IgD-negative memory B cell (primary cell): ENCODE results near the gene USP11. TPM values are rescaled to one million over a fixed set of nuclear protein-coding genes. Genes with fewer than 3 reads are reported as not detected.

Experiments
- H3K27ac Mint-ChIP-seq, 3 donors: one replicate each; pipeline ENCODE4 v1.8.0; 2020 to 2022; ENCODE audit warnings: mild to moderate bottlenecking in 3 of 3, mixed read lengths in 3 of 3, moderate library complexity in 1 of 3
- H3K27me3 Mint-ChIP-seq: one replicate; pipeline ENCODE4 v1.8.0; 2021; ENCODE audit warnings: mixed read lengths
- H3K36me3 Mint-ChIP-seq: one replicate; pipeline ENCODE4 v1.8.0; 2020; ENCODE audit warnings: mild to moderate bottlenecking, mixed read lengths
- H3K4me1 Mint-ChIP-seq, 3 donors: one replicate each; pipeline ENCODE4 v1.8.0; 2020 to 2022; ENCODE audit warnings: mixed read lengths in 3 of 3, mild to moderate bottlenecking in 1 of 3
- H3K4me3 Mint-ChIP-seq, 4 donors: one replicate each; pipeline ENCODE4 v1.8.0; 2020 to 2022; ENCODE audit warnings: mild to moderate bottlenecking in 4 of 4, mixed read lengths in 4 of 4, moderate library complexity in 3 of 4
- H3K9me3 Mint-ChIP-seq, 3 donors: one replicate each; pipeline ENCODE4 v1.8.0; 2020 to 2021; ENCODE audit warnings: mixed read lengths in 3 of 3, mild to moderate bottlenecking in 1 of 3
- polyA plus RNA-seq: library from polyadenylated mRNA; unstranded; fragments of 300-500 nt; fragmentation: Illumina TruSeq; gene quantifications from one replicate; pipeline ENCODE4 v1.2.3, GENCODE V29; 2021

USP11 gene
- polyA plus RNA-seq, 1 donor from 2014 or later, result 68.6 TPM

DNA sequence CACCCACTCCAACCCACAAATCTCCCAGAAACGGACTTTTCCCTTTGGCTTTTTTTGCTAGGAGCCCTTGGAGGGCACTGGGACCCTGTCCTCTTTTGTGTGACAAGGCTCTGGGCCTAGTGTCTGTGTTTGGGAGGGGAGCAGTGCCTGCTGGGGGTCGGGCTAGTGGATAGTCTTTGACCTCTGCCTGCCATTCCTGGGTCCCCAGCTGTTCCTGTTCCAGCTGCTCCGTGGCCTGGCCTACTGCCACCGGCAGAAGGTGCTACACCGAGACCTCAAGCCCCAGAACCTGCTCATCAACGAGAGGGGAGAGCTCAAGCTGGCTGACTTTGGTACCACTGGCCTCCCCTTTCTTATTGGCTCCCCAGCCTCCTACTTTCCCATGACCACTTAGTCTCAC is 6.7 kb upstream of the USP11 start:
- H3K27me3 Mint-ChIP-seq, result no peaks in the 10 kb centered on the region
- H3K9me3 Mint-ChIP-seq, result no peaks in the 10 kb centered on the region
- H3K4me1 Mint-ChIP-seq, result peaks cover under 1 to 3% (median 2%) of the 10 kb centered on the region in 3 donors
- peaks cover 18% of the 10 kb centered on the region for H3K36me3 Mint-ChIP-seq
- peak overlapping the region in 1 of 4 donors; percentile 6 for H3K4me3 Mint-ChIP-seq
- no peak overlapping the region for H3K27ac Mint-ChIP-seq

DNA sequence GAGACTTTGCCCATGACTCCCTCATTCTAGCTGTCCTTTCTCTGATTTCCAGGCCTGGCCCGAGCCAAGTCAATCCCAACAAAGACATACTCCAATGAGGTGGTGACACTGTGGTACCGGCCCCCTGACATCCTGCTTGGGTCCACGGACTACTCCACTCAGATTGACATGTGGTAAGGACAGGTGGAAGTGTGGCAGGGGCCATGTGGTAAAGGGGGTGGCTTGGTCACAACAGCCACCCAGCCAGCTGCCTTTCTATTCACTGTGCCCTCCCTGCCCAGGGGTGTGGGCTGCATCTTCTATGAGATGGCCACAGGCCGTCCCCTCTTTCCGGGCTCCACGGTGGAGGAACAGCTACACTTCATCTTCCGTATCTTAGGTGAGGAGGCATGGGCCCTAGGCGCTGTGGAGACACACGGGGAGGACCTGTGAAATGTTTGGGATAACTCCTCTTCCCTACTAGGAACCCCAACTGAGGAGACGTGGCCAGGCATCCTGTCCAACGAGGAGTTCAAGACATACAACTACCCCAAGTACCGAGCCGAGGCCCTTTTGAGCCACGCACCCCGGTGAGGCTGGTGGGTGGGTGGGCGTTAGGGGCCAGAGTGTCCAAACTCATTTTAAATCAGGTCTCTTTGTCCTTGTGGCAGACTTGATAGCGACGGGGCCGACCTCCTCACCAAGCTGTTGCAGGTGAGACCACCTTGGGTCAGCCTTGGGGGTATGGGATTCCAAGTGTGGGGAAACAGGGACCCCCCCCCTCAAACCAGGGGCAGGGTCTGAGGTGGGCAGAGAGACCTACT is 6.1 kb upstream of the USP11 start:
- no peak overlapping the region for H3K27ac Mint-ChIP-seq
- peaks cover 0 to 3% (median 2%) of the 10 kb centered on the region in 3 donors for H3K4me1 Mint-ChIP-seq
- no peaks in the 10 kb centered on the region for H3K9me3 Mint-ChIP-seq
- no peaks in the 10 kb centered on the region for H3K27me3 Mint-ChIP-seq
- H3K36me3 Mint-ChIP-seq, result peaks cover 18% of the 10 kb centered on the region
- peak overlapping the region in 1 of 4 donors; percentile 6 for H3K4me3 Mint-ChIP-seq

DNA sequence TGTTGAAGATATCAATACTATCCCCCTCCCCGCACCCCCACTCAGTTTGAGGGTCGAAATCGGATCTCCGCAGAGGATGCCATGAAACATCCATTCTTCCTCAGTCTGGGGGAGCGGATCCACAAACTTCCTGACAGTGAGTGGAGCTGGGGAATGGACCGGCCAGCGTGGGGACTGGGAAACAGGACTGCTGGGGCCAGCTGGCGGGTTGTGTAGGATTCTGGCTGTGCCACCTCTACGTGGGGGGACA is 5.5 kb upstream of the USP11 start:
- Mint-ChIP-seq H3K9me3 (no peaks in the 10 kb centered on the region), H3K27me3 (no peaks in the 10 kb centered on the region), H3K4me3 (no peak overlapping the region), H3K36me3 (peaks cover 15% of the 10 kb centered on the region), H3K27ac (no peak overlapping the region), H3K4me1 (peaks cover 0 to 4% (median 2%) of the 10 kb centered on the region in 3 donors)

DNA sequence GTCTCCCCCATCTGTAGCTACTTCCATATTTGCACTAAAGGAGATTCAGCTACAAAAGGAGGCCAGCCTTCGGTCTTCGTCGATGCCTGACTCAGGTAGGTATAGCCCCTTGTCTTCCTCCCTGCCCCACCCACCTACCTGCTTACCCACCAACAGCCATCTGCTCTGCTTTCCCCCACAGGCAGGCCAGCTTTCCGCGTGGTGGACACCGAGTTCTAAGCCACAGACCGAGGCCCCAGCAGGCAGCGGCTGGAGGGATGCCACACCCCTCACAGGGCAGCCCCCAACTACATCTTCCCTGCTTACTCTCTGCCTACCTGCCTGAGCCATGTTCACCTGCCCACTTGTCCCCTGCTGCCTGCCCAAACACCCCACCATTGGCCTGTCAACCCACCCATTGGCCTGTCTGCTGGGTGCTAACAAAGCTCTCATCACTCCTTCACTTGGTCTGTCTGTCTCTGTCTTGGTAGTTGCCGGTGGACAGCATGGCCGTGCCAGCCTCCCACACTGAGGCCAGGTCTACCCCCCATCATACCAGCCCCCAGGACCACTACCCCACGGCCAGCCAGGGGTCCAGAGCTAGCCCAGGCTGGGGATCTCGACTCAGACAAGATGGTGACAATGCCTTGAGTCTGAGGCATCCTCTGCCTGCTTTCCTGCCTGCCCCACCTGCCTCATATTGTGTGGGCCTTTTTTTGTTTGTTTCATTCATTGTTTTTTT is 4.1 kb upstream of the USP11 start:
- Mint-ChIP-seq H3K27ac (peak overlapping the region in 1 of 3 donors; percentile 39), H3K36me3 (peaks cover 14% of the 10 kb centered on the region), H3K4me1 (peaks cover 0 to 4% (median 2%) of the 10 kb centered on the region in 3 donors), H3K4me3 (no peak overlapping the region), H3K9me3 (peaks cover 0 to under 1% (median 0%) of the 10 kb centered on the region in 3 donors), H3K27me3 (no peaks in the 10 kb centered on the region)

DNA sequence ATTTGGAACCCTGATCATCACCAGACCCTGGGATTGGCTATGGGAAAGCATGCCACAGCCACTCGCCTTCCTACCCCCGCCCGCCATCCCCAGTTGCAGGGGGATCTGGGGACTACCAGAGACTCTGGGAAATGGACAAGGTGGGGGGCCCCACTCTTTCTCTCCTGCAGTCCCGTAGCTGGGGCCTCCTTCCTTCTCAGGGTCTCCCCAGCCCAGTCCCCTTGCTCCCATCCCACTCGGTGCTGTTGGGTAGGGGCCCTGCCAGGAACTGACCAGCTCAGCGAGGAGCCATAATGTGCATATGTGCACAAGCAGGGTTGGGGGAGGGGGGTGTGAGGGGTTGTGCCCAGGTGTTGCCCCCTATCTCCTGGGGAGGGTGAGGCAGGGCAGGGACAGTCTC is 3.4 kb upstream of the USP11 start:
- H3K36me3 Mint-ChIP-seq, result peaks cover 12% of the 10 kb centered on the region
- H3K4me1 Mint-ChIP-seq, result peaks cover 0 to 5% (median 2%) of the 10 kb centered on the region in 3 donors
- H3K4me3 Mint-ChIP-seq, result no peak overlapping the region
- no peaks in the 10 kb centered on the region for H3K27me3 Mint-ChIP-seq
- H3K9me3 Mint-ChIP-seq, result peaks cover 0 to 2% (median 0%) of the 10 kb centered on the region in 3 donors
- H3K27ac Mint-ChIP-seq, result no peak overlapping the region

DNA sequence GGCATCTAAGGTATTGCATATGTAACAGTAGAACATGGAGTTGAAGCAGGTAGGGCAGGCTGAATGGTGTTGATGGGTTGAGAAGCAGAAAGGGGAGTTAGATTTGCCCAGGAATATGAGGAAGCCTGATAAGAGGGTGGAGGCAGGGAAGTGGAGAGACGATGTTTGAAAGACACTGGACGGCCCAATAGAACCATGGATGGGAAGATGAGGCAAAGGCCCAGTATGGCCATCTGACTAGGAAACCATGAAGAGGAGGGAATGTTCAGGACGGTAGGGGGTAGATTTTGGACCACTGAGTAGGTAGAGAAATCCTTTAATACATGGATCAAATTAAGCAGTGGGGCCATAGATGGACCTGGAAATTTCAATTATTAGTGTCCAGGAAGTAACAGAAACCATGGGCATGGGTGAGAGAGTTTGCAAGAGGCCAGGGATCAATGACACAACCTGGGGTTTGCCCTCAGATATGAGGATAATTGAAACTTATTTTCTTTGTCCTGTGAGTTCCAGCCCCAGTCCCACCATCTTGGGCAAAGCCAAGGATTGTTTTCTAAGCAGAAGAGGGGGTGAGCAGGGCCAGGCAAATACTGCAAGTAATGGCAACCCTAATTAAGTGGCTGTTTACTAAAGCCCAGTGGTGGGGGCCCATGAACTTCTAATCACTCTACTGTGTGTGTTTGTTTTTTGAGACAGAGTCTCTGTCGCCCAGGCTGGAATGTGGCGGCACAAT is 2.5 kb upstream of the USP11 start:
- H3K27ac Mint-ChIP-seq, result peak overlapping the region; percentile 1 to 80 (median 5)
- H3K9me3 Mint-ChIP-seq, result peaks cover 0 to 2% (median 0%) of the 10 kb centered on the region in 3 donors
- peak overlapping the region in 2 of 4 donors; percentile 12 to 18 for H3K4me3 Mint-ChIP-seq

DNA sequence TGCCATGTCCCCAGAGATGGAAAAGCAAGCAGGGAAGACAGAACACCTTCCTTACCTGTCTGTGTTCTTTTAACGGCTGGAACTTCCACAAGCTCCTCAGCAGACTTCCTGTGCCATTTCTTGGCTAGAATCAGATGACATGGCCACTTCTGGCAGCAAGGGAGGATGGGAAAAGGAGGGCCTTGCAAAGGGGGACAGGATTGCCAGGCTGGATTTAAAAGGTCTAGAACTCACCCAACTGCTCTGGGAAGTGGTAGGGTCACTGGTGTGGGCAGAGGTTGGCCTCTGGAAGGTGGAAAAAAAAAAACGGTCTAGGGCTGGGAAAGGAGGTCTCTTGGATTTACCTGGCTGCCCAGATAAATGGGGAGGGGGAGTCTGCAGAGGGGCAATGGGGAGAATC is 1.6 kb upstream of the USP11 start:
- Mint-ChIP-seq H3K4me1 (peaks cover 0 to 7% (median 5%) of the 10 kb centered on the region in 3 donors), H3K4me3 (peak overlapping the region in 1 of 4 donors; percentile 85), H3K9me3 (peaks cover 0 to 2% (median 0%) of the 10 kb centered on the region in 3 donors), H3K27me3 (no peaks in the 10 kb centered on the region), H3K36me3 (peaks cover 6% of the 10 kb centered on the region), H3K27ac (peak overlapping the region in 1 of 3 donors; percentile 86)

More for the DNA sequence above, 2.5 kb upstream of the USP11 start:
- Mint-ChIP-seq H3K36me3 (peaks cover 7% of the 10 kb centered on the region), H3K4me1 (peaks cover 0 to 5% (median 4%) of the 10 kb centered on the region in 3 donors), H3K27me3 (no peaks in the 10 kb centered on the region)

DNA sequence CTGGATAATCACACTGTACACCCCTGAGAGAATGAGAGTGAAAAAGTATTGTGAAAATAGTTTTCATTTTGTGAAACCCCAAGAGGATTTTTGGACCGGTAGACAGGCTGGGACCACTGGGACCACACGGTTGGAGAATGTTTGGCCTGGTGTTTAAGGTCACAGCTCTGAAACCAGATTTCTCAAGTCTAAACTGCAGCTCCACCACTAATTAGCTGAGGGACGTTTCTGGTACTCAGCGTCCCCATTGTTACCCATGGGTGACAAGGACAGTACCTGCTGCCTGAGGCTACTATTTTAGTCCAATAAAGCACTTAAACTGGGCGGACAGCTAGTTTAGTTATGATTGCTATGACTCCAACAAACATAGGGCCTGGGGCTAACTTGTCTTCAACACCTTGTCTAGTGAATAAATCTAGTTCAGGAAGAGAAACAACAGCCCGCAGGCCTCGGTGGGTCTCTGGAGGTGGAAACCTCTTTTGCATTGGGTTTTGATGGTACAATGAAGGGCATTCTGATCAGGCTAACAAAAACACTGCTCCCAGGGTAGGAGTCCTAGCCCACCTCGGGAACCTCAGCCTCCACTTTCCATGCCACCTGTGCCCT is 509 bp upstream of the USP11 start:
- H3K4me3 Mint-ChIP-seq, result peak overlapping the region; percentile 85 to 98 (median 96)
- peaks cover 5% of the 10 kb centered on the region for H3K36me3 Mint-ChIP-seq
- H3K4me1 Mint-ChIP-seq, result peaks cover 0 to 7% (median 5%) of the 10 kb centered on the region in 3 donors
- H3K27me3 Mint-ChIP-seq, result no peaks in the 10 kb centered on the region
- H3K9me3 Mint-ChIP-seq, result peaks cover 0 to 2% (median 0%) of the 10 kb centered on the region in 3 donors
- H3K27ac Mint-ChIP-seq, result peak overlapping the region; percentile 86 to 100 (median 99)

DNA sequence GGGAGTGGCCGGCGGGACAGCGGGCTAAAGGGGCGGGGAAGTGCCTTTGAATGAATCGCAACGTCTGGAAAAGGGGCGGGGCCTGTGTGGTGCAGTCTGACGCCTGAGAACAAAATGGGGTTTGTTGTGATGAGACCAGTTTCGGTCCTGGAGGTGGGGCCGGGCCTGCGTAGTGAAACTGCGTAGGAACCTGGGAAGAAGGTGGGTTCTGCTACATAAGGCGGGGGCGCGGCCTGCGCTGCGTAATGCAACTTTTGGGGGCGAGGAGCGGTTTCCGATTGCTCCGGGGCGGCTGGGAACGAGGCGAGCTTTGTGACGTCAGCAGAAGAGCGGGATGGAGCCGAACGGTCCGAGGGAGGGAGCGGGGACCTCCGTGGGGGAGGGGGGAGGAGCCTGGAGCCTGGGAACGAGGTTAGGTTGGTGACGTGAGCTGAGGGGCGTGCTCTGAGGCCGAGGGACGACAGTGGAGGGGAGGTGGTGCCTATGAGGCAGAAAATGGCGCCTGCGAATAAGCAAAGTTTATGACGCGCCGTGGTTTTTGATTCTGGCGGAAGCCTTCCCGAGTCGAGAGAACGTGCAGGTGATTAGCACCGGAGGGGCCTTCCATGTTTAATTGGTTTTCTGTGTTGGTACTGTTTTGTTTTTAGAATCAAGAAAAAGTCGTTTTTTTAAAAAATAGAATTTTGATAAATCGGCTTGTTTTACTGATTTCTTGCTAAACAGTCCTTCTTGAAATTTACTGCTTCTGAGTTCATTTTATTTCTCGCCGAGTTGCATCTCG is 714 bp downstream of the USP11 start:
- peak overlapping the region; percentile 85 to 98 (median 96) for H3K4me3 Mint-ChIP-seq
- H3K27me3 Mint-ChIP-seq, result no peaks in the 10 kb centered on the region
- peaks cover 0 to 2% (median 0%) of the 10 kb centered on the region in 3 donors for H3K9me3 Mint-ChIP-seq
- H3K4me1 Mint-ChIP-seq, result peaks cover 0 to 7% (median 5%) of the 10 kb centered on the region in 3 donors
- H3K36me3 Mint-ChIP-seq, result peaks cover 1% of the 10 kb centered on the region
- peak overlapping the region; percentile 86 to 100 (median 99) for H3K27ac Mint-ChIP-seq

DNA sequence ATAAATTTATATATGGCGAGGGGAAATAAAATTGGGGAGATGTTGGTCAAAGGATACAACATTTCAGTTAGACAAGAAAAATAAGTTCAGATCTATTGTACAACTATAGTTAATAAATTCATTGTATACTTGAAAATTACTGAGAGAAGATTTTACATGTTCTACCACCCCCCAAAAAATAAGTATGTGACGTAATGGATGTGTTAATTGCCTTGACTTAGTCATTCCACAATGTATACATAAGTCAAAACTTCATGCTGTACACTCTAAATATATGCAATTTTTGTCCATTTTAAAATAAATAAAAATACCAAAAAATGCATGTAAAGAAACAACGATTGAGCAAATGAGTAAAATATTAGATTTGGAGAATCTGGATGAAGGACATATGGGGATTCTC is 1.8 kb downstream of the USP11 start:
- peaks cover 0 to 7% (median 5%) of the 10 kb centered on the region in 3 donors for H3K4me1 Mint-ChIP-seq
- H3K27ac Mint-ChIP-seq, result peak overlapping the region in 1 of 3 donors; percentile 13
- H3K4me3 Mint-ChIP-seq, result peak overlapping the region in 3 of 4 donors; percentile 64 to 95 (median 78)
- H3K36me3 Mint-ChIP-seq, result peaks cover 1% of the 10 kb centered on the region
- H3K27me3 Mint-ChIP-seq, result no peaks in the 10 kb centered on the region
- peaks cover 0 to 2% (median 0%) of the 10 kb centered on the region in 3 donors for H3K9me3 Mint-ChIP-seq

DNA sequence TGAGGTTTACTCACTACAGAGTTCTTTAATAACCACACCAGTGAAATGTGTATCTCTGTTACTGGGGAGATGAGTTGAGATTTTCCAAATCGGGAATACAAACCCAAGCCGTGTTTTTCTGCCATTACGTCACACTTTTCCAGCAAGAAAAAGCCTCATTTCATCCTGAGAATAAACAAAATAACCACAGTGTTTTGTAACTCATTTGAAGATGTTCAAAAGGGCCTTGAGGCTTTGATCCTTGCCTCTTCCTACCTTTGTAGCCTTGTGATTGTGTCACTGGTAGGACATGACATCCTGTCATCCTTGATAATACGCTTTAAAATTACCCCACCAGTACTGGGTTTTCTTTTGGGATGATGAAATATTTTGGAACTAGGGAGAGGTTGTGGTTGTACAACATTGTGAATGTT is 2.9 kb downstream of the USP11 start:
- peak overlapping the region in 1 of 4 donors; percentile 12 for H3K4me3 Mint-ChIP-seq
- H3K27ac Mint-ChIP-seq, result peak overlapping the region in 1 of 3 donors; percentile 13
- peaks cover 0 to 2% (median 0%) of the 10 kb centered on the region in 3 donors for H3K9me3 Mint-ChIP-seq
- peaks cover 1% of the 10 kb centered on the region for H3K36me3 Mint-ChIP-seq
- H3K27me3 Mint-ChIP-seq, result no peaks in the 10 kb centered on the region
- peaks cover 0 to 7% (median 4%) of the 10 kb centered on the region in 3 donors for H3K4me1 Mint-ChIP-seq

DNA sequence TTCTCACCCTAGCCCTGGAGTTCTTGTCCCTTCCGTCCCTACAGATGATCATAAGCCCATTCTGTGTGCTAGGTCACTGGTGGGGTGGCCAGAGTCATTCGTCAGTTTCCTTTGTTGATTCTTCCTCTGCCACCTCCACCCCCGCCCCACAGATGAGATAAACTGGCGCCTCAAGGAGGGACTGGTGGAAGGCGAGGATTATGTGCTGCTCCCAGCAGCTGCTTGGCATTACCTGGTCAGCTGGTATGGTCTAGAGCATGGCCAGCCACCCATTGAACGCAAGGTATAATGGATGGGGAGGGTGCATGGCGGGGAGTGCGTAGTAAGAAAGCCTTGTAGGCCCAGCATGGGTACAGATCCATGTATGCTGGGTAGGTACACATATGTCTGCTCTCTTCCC is 6.4 kb downstream of the USP11 start:
- Mint-ChIP-seq H3K27me3 (no peaks in the 10 kb centered on the region), H3K4me1 (peaks cover 0 to 5% (median 1%) of the 10 kb centered on the region in 3 donors), H3K4me3 (peak overlapping the region in 1 of 4 donors; percentile 9), H3K27ac (no peak overlapping the region), H3K36me3 (peaks cover 5% of the 10 kb centered on the region), H3K9me3 (no peaks in the 10 kb centered on the region)

DNA sequence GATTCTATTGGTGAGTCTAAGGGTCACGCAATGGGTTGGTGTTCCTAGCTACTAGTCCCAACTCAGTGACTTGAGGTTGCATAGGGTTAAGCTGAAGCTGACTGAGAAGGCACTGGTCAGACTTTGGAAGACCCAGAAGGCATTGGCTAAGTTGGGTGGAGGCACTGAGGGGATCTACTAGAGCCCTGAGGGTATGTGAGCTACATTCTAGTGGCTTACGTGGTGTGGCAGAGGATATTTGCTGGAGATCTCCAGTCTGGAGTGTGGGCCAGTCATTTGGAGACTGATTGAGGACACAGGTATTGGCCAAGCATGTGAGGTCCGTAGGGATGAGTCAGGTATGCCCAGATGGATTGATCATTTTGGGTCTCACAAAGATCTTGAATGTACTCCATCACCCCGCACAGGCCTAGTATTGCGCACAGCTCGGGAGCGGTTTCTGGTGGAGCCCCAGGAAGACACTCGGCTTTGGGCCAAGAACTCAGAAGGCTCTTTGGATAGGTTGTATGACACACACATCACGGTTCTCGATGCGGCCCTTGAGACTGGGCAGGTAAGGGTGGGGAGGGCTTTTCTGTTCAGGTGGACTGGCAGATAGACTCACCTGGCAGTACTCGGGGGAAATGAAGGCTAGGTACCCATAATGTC is 7.2 kb downstream of the USP11 start:
- H3K36me3 Mint-ChIP-seq, result peaks cover 5% of the 10 kb centered on the region
- no peaks in the 10 kb centered on the region for H3K27me3 Mint-ChIP-seq
- H3K4me3 Mint-ChIP-seq, result no peak overlapping the region
- H3K27ac Mint-ChIP-seq, result no peak overlapping the region
- no peaks in the 10 kb centered on the region for H3K9me3 Mint-ChIP-seq
- H3K4me1 Mint-ChIP-seq, result peaks cover 0 to 5% (median 0%) of the 10 kb centered on the region in 3 donors
